Measurements from ENCODE around the gene PEX26. TPM values are rescaled to one million over a fixed set of nuclear protein-coding genes. Genes with fewer than 3 reads are reported as not detected.
"Not testable (repeated sequence)": the region's sequence is repeated elsewhere in the genome, so short reads cannot be mapped to it uniquely, and the experiment has no call there.

PEX26 gene
- total RNA-seq, 2 experiments from 2014 or later, result 40.1 to 41.0 TPM

- H3K36me3 Mint-ChIP-seq (ENCODE audit: low read depth); DNase-seq; H3K27me3 Mint-ChIP-seq; H3K4me3 Mint-ChIP-seq; H3K9me3 Mint-ChIP-seq; H3K27ac Mint-ChIP-seq: not testable (repeated sequence)
- CTCF ChIA-PET, result interaction anchor here (1.1 to 1.2 kb wide), 2 partner anchors 10 to 47 kb away, joined by 3 read pairs; no protein-coding TSS in a partner anchor
- POLR2A ChIA-PET, result interaction anchor here (0.7 kb wide), 1 partner anchor 1192 kb away, joined by 4 read pairs; no protein-coding TSS in a partner anchor
- H3K4me1 Mint-ChIP-seq, result peaks cover 14% of the 10 kb centered on the region
Observed at GRCh38 chr22:18123476-18124025, 45.8 kb downstream of the PEX26 start.

- no peaks in the 10 kb centered on the region for H3K4me1 Mint-ChIP-seq
- no peak for DNase-seq
Observed at GRCh38 chr22:18126606-18127005, 48.8 kb downstream of the PEX26 start.

GRCh38 chr22:18130018-18130417, 52.2 kb downstream of the PEX26 start:
- Mint-ChIP-seq H3K27me3 (no peaks in the 10 kb centered on the region), H3K4me3 (no peak overlapping the region), H3K27ac (no peak overlapping the region), H3K9me3 (no peaks in the 10 kb centered on the region), H3K36me3 (ENCODE audit: low read depth) (peaks cover 9% of the 10 kb centered on the region), H3K4me1 (no peaks in the 10 kb centered on the region)
- CTCF ChIA-PET, result no interaction called here
- POLR2A ChIA-PET, result no interaction called here
- no peak for DNase-seq

More at GRCh38 chr22:18126606-18127005, 48.8 kb downstream of the PEX26 start:
- Mint-ChIP-seq H3K9me3 (no peaks in the 10 kb centered on the region), H3K27ac (no peak overlapping the region), H3K27me3 (no peaks in the 10 kb centered on the region), H3K36me3 (ENCODE audit: low read depth) (peaks cover 5% of the 10 kb centered on the region), H3K4me3 (no peak overlapping the region)
- CTCF ChIA-PET, result interaction anchor here (0.6 to 0.9 kb wide), 2 partner anchors 9 to 11 kb away, joined by 3 to 4 read pairs; no protein-coding TSS in a partner anchor
- POLR2A ChIA-PET, result no interaction called here

DNA sequence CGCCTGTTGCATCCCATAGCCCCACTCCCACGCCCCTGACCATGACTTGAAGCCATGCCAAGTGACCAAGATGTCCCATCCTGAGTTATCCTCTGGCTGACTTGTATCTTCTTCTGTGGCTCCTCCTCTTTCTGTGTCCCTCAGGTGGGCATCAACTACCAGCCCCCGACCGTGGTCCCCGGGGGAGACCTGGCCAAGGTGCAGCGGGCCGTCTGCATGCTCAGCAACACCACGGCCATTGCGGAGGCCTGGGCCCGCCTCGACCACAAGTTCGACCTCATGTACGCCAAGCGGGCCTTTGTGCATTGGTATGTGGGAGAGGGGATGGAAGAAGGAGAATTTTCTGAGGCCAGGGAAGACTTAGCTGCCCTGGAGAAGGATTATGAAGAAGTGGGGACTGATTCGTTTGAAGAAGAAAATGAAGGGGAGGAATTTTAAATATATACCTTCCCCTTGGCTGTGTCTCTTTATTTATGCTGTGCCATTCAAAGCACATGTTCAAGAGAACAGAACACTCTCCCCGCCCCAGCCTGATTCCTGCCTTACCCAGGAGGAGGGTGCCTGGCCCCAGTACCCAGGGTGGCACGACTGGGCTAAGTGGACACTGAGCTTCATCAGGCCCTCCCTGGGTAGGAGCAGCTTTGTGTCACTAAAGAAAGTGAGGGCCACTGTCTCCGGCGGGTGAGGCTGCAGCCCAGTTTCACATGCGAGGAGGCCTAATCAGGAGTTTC, 53.1 kb downstream of the PEX26 start:
- Mint-ChIP-seq H3K4me1 (no peaks in the 10 kb centered on the region), H3K27me3 (no peaks in the 10 kb centered on the region), H3K4me3 (no peak overlapping the region), H3K9me3 (no peaks in the 10 kb centered on the region), H3K36me3 (ENCODE audit: low read depth) (peaks cover 9% of the 10 kb centered on the region), H3K27ac (no peak overlapping the region)
- CTCF ChIA-PET, result interaction anchor here (0.6 kb wide), 1 partner anchor 79 kb away, joined by 3 read pairs; no protein-coding TSS in a partner anchor
- POLR2A ChIA-PET, result no interaction called here
- DNase-seq, result no peak

- Mint-ChIP-seq H3K4me3 (no peak overlapping the region), H3K27ac (no peak overlapping the region), H3K27me3 (no peaks in the 10 kb centered on the region), H3K36me3 (ENCODE audit: low read depth) (peaks cover 9% of the 10 kb centered on the region), H3K9me3 (no peaks in the 10 kb centered on the region), H3K4me1 (no peaks in the 10 kb centered on the region)
- ChIA-PET CTCF (no interaction called here), POLR2A (no interaction called here)
- DNase-seq, result no peak
Observed at GRCh38 chr22:18133452-18133851, 55.7 kb downstream of the PEX26 start.

DNA sequence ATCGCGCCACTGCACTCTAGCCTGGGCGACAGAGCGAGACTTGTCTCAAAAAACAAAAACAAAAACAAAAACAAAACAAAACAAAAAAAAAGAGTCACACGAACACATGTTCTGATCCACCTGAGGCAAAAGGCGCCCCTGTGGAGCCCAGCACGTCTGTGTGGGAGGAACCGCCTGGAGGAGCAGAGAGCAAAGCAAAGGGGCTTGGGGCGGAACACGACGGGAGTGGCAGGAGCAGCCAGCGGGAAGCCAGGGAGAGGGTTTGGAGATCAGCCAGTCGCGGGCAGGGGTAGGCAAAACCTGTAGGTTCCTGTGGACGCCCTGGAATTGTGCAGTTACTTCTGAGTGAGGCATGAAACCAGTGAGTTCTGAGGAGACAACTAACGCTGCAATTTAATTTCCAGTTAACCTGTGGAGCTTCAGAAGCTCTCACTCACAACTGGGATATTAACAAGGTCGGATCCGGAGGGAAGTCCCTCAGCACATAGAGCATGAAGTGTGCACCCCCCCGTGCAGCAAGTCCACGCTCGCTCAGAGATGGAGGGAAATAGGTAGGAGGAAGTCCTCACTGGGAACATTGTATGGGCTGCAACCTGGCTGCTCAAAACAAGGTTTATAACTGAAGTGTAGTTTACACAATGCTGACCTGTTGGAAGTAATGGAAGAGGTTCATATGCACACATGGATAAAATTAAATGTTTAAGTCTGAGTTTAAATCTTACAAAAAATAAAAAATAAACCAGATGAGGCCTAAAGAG, 59.0 kb downstream of the PEX26 start:
- Mint-ChIP-seq H3K36me3 (ENCODE audit: low read depth) (peaks cover 18% of the 10 kb centered on the region), H3K27me3 (no peaks in the 10 kb centered on the region), H3K4me3 (no peak overlapping the region), H3K4me1 (no peaks in the 10 kb centered on the region), H3K9me3 (peaks cover 4% of the 10 kb centered on the region), H3K27ac (no peak overlapping the region)
- CTCF ChIA-PET, result no interaction called here
- DNase-seq, result no peak
- POLR2A ChIA-PET, result no interaction called here

GRCh38 chr22:18141004-18141403, 63.2 kb downstream of the PEX26 start:
- H3K4me3 Mint-ChIP-seq, H3K27me3 Mint-ChIP-seq, POLR2A ChIA-PET, H3K27ac Mint-ChIP-seq, DNase-seq, H3K9me3 Mint-ChIP-seq, H3K4me1 Mint-ChIP-seq: not testable (repeated sequence)
- peaks cover 23% of the 10 kb centered on the region for H3K36me3 Mint-ChIP-seq (ENCODE audit: low read depth)
- CTCF ChIA-PET, result interaction anchor here (1.0 to 1.6 kb wide), 2 partner anchors 8 to 65 kb away, joined by 3 read pairs; no protein-coding TSS in a partner anchor

DNA sequence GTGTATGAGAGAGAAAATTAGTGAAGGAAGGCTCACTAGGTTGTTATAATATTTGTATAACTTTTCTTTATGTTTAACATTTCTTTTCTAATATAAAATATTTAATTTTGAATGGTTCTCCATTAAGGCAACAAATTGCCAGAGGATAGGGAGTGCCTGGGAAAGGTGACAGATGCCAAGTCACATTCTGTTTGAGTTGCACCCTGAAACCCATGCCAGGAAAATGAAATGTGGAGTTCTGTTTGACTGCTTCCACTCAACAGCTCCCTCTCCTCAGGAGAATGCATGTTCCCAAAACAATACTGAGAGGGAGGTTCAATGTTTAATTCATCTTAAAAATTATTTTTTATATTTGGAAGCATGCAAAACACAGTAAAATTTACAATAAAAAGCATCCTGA, 66.3 kb downstream of the PEX26 start:
- no peak for DNase-seq
- H3K36me3 Mint-ChIP-seq (ENCODE audit: low read depth), result peaks cover 27% of the 10 kb centered on the region
- POLR2A ChIA-PET, result no interaction called here
- no peak overlapping the region for H3K27ac Mint-ChIP-seq
- H3K9me3 Mint-ChIP-seq, result peaks cover 4% of the 10 kb centered on the region
- CTCF ChIA-PET, result interaction anchor here (1.4 kb wide), 1 partner anchor 65 kb away, joined by 3 read pairs; no protein-coding TSS in a partner anchor
- no peak overlapping the region for H3K4me3 Mint-ChIP-seq
- H3K4me1 Mint-ChIP-seq, result peaks cover 21% of the 10 kb centered on the region
- no peaks in the 10 kb centered on the region for H3K27me3 Mint-ChIP-seq

DNA sequence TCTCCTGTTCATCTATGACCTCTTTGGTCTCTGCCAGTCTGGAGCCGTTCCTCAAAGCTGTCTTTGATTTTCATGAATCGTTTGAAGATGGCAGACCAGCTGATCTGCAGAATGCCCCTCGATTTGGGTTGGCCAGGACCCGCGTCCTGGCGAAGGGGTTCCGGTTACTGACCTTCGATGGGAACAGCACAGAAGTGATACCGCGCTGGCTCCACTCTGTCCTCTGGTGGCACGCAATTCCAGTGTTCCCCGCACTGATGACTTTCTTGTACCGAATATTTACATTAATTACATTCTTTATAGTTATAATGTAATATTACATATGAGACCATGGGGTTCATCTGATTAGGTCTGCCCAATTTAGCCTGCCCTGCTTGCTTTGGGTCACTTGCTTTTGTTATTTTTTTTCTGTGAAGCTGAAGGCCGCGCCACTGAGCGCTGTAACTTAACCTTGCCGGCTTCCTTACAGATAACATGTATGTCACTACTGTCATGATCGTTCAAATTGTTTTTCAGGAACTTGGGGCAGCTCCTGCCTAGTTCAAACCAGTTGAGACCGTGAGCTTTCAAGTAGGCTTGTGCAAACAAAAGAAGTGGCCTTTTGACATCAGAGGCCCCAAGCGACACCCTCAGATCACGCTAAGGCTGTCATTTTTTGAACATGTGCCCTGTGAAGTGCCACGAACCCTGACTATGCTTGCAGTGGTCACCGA, 68.0 kb downstream of the PEX26 start:
- Mint-ChIP-seq H3K27ac (no peak overlapping the region), H3K4me3 (no peak overlapping the region), H3K36me3 (ENCODE audit: low read depth) (peaks cover 27% of the 10 kb centered on the region), H3K27me3 (no peaks in the 10 kb centered on the region), H3K9me3 (peaks cover 4% of the 10 kb centered on the region), H3K4me1 (peaks cover 25% of the 10 kb centered on the region)
- ChIA-PET CTCF (interaction anchor here (0.7 to 1.4 kb wide), 2 partner anchors 40 to 66 kb away, joined by 3 read pairs; no protein-coding TSS in a partner anchor), POLR2A (no interaction called here)
- no peak for DNase-seq

- Mint-ChIP-seq H3K36me3 (ENCODE audit: low read depth) (peaks cover 28% of the 10 kb centered on the region), H3K27me3 (no peaks in the 10 kb centered on the region), H3K4me1 (peaks cover 30% of the 10 kb centered on the region), H3K4me3 (no peak overlapping the region), H3K27ac (no peak overlapping the region), H3K9me3 (peaks cover 1% of the 10 kb centered on the region)
- ChIA-PET CTCF (no interaction called here), POLR2A (no interaction called here)
- DNase-seq, result no peak
Observed at GRCh38 chr22:18146389-18146753, 68.6 kb downstream of the PEX26 start.

DNA sequence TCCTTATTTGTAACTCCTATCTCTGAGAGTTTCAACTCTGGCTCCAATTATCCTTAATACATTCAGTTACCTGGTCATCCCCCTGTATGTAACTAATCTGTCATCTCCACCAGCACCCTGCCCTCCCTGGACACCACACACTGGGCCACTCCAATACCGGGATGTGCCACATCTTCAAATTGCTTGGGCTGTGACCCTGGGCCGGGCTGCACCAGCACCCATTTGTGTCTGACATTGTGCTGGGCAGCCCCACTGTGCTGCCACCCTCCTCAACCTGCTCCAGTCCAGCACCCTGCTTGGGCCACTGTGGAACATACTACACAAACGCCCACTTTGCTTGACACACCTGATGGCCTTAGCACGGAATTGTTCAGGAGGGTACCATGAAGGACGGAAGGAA, 70.0 kb downstream of the PEX26 start:
- no peak for DNase-seq
- Mint-ChIP-seq H3K27ac (no peak overlapping the region), H3K27me3 (no peaks in the 10 kb centered on the region), H3K9me3 (no peaks in the 10 kb centered on the region), H3K4me3 (no peak overlapping the region), H3K36me3 (ENCODE audit: low read depth) (peaks cover 29% of the 10 kb centered on the region), H3K4me1 (peaks cover 39% of the 10 kb centered on the region)
- POLR2A ChIA-PET, result no interaction called here
- CTCF ChIA-PET, result no interaction called here

GRCh38 chr22:18148293-18148965, 70.6 kb downstream of the PEX26 start:
- Mint-ChIP-seq H3K27me3 (no peaks in the 10 kb centered on the region), H3K36me3 (ENCODE audit: low read depth) (peaks cover 30% of the 10 kb centered on the region), H3K27ac (peak overlapping the region; percentile 91), H3K4me3 (peak overlapping the region; percentile 99), H3K4me1 (peaks cover 40% of the 10 kb centered on the region), H3K9me3 (no peaks in the 10 kb centered on the region)
- ChIA-PET CTCF (no interaction called here), POLR2A (interaction anchor here (1.8 kb wide), 1 partner anchor 71 kb away, joined by 8 read pairs; the partner anchor contains the start of gene PEX26)
- DNase-seq, result no peak

All from activated CD4-positive, alpha-beta T cell treated with anti-CD3 and anti-CD28 coated beads, Interleukin-2, amount 10 ng/mL, durations not matched to agents 7 days and 5 days (primary cell).